ENCODE measurements around the gene NAV2.

NAV2 gene

DNA sequence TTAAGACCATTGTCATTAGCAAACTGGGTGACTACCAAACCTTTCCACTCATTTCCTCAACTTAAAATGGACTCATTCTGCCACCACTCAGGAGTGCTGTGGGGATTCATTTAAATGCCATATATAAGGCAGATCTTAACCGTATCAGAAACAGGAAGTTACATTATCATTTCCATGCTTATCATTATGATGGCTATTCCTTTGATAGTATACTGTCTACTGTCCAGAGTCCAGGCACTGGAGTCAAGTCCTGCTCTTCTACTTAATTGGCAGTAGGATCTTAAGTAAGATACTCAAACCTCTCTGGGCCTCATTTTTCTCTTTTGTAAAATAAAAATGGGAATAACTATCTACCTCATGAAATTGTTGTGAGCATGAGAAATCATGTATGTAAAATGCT is 8.4 kb upstream of the NAV2 start:
- H3K4me3 ChIP-seq (ENCODE audit: low read depth, low read length), result no peak overlapping the region
- DNase-seq (ENCODE audit: low read depth), result no peak
- TF ChIP-seq, protein P1, sequence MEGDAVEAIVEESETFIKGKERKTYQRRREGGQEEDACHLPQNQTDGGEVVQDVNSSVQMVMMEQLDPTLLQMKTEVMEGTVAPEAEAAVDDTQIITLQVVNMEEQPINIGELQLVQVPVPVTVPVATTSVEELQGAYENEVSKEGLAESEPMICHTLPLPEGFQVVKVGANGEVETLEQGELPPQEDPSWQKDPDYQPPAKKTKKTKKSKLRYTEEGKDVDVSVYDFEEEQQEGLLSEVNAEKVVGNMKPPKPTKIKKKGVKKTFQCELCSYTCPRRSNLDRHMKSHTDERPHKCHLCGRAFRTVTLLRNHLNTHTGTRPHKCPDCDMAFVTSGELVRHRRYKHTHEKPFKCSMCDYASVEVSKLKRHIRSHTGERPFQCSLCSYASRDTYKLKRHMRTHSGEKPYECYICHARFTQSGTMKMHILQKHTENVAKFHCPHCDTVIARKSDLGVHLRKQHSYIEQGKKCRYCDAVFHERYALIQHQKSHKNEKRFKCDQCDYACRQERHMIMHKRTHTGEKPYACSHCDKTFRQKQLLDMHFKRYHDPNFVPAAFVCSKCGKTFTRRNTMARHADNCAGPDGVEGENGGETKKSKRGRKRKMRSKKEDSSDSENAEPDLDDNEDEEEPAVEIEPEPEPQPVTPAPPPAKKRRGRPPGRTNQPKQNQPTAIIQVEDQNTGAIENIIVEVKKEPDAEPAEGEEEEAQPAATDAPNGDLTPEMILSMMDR (IDR thresholded peaks at IDR 0.05; ENCODE audit: control insufficient read depth, extremely low read depth, insufficient read depth), result no peak

DNA sequence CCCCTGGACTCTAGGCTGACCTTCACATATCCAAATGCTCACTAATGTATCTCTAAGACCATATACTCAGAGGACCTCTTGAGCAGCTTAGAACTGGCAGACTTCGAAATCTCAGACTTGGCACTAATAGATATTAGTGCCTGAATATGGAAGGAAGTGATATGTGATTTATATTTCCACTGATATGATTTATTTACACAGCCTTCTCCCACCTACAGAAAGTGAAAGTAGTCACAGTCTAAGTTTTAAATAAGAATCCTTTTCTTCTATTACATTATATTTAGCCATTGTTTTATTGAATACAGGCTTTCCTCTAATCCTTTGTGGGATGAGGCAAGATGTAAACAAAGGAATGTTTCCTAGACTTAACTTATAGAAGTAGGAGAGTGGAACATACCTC is 6.7 kb upstream of the NAV2 start:
- TF ChIP-seq, protein P1 (IDR thresholded peaks at IDR 0.05; ENCODE audit: control insufficient read depth, extremely low read depth, insufficient read depth), result no peak
- no peak overlapping the region for H3K4me3 ChIP-seq (ENCODE audit: low read depth, low read length)
- DNase-seq (ENCODE audit: low read depth), result no peak

DNA sequence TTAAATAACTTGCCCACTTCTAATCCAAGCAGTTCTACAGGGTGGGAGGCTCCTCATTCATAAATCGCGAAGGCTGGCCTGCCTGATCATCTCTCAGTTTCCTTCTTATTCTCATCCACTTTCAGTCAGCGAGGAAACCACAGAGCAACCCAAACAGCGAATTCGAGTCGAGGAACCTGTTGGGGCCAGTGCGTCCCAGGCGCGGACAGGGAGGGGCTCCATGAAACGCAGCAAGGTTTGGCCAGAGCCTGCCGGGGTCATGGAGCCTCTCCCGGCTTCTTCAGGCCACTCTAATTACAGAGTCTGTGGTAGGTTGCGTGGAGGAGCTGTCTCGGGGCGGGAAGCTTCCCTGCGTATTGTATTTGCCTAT is 741 bp upstream of the NAV2 start:
- TF ChIP-seq, protein P1 (IDR thresholded peaks at IDR 0.05; ENCODE audit: control insufficient read depth, extremely low read depth, insufficient read depth), result no peak
- H3K4me3 ChIP-seq (ENCODE audit: low read depth, low read length), result peak overlapping the region; percentile 59
- no peak for DNase-seq (ENCODE audit: low read depth)

DNA sequence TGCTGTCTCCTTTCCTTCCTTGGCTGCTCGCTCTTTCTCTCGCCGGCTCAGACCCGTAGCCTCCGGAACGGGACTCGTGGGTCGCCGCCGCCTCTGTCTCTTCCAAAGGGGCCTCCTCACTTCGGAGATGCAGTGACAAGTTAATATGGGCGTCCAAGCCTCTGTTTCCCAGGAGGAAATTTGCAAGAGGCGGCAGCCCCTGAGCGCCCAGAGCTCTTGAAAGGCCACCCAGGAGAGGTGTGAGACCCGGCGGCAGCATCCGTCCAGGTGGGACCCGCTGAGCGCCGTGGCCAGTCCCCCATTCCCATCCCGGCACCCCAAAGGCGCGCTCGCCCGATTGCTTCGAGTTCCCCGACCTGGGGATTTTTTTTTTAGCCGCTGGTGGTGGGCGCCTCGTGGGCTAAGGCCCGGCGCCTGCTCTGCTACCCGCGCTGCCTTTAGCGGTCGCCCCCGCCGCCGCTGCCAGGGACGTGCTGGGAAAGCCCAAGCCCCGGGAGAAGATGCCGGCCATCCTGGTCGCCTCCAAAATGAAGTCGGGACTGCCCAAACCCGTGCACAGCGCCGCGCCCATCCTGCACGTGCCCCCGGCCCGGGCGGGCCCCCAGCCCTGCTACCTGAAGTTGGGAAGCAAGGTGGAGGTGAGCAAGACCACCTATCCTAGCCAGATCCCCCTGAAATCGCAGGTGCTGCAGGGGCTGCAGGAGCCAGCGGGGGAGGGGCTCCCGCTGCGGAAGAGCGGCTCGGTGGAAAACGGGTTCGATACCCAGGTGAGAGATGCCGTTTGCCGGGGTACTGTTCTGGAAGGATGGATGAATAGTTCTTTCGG is 772 bp downstream of the NAV2 start:
- TF ChIP-seq, protein P1 (IDR thresholded peaks at IDR 0.05; ENCODE audit: control insufficient read depth, extremely low read depth, insufficient read depth), result no peak
- DNase-seq (ENCODE audit: low read depth), result no peak

DNA sequence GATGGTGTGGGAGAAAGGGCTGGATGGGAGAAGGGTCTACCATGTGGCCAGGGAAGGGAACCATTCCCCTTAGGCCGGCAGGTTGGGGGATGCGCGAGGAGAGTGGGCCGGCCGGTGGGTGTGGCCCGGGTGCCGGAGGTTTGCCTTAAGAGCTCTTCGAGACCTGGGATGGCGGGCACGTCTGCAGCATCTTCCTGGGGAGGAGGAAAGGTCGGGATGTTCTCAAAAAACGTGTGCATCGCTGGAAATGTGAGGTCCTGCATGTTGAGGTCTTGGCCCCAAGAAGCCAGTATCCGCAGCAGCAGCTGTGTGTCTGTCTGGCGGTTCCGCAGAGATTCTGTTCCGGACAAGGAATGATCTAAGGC is 1.4 kb downstream of the NAV2 start:
- TF ChIP-seq, protein P1 (IDR thresholded peaks at IDR 0.05; ENCODE audit: control insufficient read depth, extremely low read depth, insufficient read depth), result no peak
- no peak overlapping the region for H3K4me3 ChIP-seq (ENCODE audit: low read depth, low read length)
- no peak for DNase-seq (ENCODE audit: low read depth)

More for the DNA sequence above, 772 bp downstream of the NAV2 start:
- H3K4me3 ChIP-seq (ENCODE audit: low read depth, low read length), result peak overlapping the region; percentile 45

DNA sequence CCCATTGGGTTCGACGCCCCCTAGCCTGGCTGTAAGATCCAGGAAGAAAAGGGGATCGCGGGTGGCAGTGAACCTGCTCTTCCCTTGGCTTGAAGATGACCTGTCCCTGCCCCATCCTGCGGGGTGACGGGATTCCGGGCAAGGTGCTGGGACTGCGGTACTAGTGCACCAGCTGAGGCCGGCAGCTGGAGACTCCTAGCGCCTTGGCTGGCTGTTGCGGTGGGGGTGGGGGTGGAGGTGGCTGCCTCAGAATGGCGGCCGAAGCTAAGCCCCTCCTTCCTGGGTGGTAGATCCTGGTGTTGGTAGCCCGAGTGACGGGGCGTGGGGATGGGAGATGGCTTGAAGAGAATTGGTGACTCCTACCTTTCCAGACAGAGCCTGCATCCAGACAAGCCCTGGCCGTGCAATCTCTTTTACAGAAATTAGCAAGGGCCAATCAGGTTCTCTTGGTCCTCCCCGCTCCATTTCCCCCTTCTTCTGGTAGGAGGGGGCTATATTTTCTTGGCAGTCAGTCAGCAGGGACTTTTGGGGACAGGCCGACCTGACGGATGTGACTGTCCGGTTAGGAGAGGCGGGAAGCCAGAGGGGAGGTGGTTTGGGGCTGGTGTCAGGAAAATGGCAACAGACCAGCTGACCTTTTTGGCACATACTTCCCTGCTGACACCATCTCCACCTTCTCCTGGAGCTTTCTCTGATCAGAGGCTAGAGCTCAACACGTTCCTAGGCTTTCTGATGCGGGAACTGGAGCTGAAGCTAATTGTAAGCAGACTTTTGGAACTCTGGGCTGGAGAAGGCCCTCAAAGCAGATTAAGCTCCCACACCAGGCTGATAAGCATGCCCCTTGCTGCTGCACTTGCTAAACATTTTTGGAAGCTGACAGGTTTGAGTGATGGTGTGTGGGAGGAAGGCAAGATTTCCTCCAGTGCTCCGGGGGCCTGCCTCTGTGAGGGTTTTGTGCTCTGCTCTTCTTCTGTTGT is 2.0 kb downstream of the NAV2 start:
- no peak overlapping the region for H3K4me3 ChIP-seq (ENCODE audit: low read depth, low read length)
- DNase-seq (ENCODE audit: low read depth), result no peak
- TF ChIP-seq, protein P1 (IDR thresholded peaks at IDR 0.05; ENCODE audit: control insufficient read depth, extremely low read depth, insufficient read depth), result no peak
